NK-92 (cell line): ENCODE measurements around the gene RHOH.

ENCODE experiments used
- DNase-seq: peaks from one replicate; lab custom pipeline; 2025; ENCODE audit not compliant: unreplicated experiment; lab: John Stamatoyannopoulos, UW

The RHOH gene

GRCh38 chr4:40187386-40187906, 9.4 kb upstream of the RHOH start:
- DNase-seq, result no peak

- DNase-seq, result no peak
These were observed 6.8 kb upstream of the RHOH start for GRCh38 chr4:40190019-40190418.

GRCh38 chr4:40190465-40190864, 6.4 kb upstream of the RHOH start:
- no peak for DNase-seq

GRCh38 chr4:40190880-40191815, 5.7 kb upstream of the RHOH start:
- no peak for DNase-seq

GRCh38 chr4:40192114-40193015, 4.5 kb upstream of the RHOH start:
- DNase-seq, result no peak

GRCh38 chr4:40193016-40193571, 3.7 kb upstream of the RHOH start:
- no peak for DNase-seq

GRCh38 chr4:40193578-40193977, 3.3 kb upstream of the RHOH start:
- DNase-seq, result no peak

GRCh38 chr4:40194602-40195161, 2.1 kb upstream of the RHOH start:
- DNase-seq, result no peak

GRCh38 chr4:40195182-40196177, 1.4 kb upstream of the RHOH start:
- DNase-seq, result no peak

- DNase-seq, result no peak
These were observed 559 bp upstream of the RHOH start for GRCh38 chr4:40196272-40196671.

- no peak for DNase-seq
These were observed 1.3 kb downstream of the RHOH start for GRCh38 chr4:40197879-40198689.

GRCh38 chr4:40199179-40199670, 2.4 kb downstream of the RHOH start:
- no peak for DNase-seq

- DNase-seq, result peak; percentile 17
These were observed 3.4 kb downstream of the RHOH start for GRCh38 chr4:40199999-40200874.

GRCh38 chr4:40200875-40201801, 4.3 kb downstream of the RHOH start:
- no peak for DNase-seq

- no peak for DNase-seq
These were observed 5.1 kb downstream of the RHOH start for GRCh38 chr4:40201898-40202297.

GRCh38 chr4:40202474-40202873, 5.6 kb downstream of the RHOH start:
- DNase-seq, result no peak
